ENCODE results near the gene ENTHD1. TPM values are rescaled to one million over a fixed set of nuclear protein-coding genes. Genes with fewer than 3 reads are reported as not detected.

Gene ENTHD1
- total and polyA plus RNA-seq, 12 donors, result 0.09 TPM; not detected in 11

GRCh38 chr22:39932918-39933649 lies 39.5 kb upstream of the ENTHD1 start:
- H3K4me3 ChIP-seq, result no peak overlapping the region
- peaks cover 0 to 32% (median 0%) of the 10 kb centered on the region in 9 donors for H3K4me1 ChIP-seq
- intact Hi-C loops (cut with DNase I), result loop anchor here in 3 of 10 donors (2.0 to 10.0 kb wide), 3 partner anchors 92 to 381 kb away; no protein-coding TSS in a partner anchor
- H3K27me3 ChIP-seq, result peaks cover 0 to 77% (median 46%) of the 10 kb centered on the region in 7 donors
- 66 to 72% methylated on average over 7 of the region's 7 CpGs for WGBS, 2 donors
- H3K36me3 ChIP-seq, result no peaks in the 10 kb centered on the region
- DNase-seq (no peak), ATAC-seq (no peak)
- no peak overlapping the region for H3K27ac ChIP-seq
- no peaks in the 10 kb centered on the region for H3K9me3 ChIP-seq
- TF ChIP-seq, protein P1, sequence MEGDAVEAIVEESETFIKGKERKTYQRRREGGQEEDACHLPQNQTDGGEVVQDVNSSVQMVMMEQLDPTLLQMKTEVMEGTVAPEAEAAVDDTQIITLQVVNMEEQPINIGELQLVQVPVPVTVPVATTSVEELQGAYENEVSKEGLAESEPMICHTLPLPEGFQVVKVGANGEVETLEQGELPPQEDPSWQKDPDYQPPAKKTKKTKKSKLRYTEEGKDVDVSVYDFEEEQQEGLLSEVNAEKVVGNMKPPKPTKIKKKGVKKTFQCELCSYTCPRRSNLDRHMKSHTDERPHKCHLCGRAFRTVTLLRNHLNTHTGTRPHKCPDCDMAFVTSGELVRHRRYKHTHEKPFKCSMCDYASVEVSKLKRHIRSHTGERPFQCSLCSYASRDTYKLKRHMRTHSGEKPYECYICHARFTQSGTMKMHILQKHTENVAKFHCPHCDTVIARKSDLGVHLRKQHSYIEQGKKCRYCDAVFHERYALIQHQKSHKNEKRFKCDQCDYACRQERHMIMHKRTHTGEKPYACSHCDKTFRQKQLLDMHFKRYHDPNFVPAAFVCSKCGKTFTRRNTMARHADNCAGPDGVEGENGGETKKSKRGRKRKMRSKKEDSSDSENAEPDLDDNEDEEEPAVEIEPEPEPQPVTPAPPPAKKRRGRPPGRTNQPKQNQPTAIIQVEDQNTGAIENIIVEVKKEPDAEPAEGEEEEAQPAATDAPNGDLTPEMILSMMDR (IDR thresholded peaks at IDR 0.05), result peak in 7 of 9 donors; percentile 47 to 69 (median 55)

DNA sequence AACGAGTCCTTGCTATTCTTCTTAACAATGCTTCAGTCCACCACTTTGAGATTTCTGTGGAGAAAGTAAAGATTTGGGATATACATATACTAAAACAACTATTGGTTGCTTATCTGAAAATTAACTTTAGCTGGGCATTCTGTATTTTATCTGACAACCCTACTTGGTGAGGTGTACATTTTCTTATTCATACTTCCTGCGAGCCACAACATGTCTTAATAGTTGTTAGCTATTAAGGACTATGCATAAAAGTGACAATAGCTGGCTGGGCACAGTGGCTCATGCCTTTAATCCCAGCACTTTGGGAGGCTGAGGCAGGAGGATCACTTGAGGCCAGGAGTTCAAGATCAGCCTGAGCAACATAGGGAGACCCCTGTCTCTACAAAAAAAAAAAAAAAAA lies 38.6 kb upstream of the ENTHD1 start:
- H3K9me3 ChIP-seq, result no peaks in the 10 kb centered on the region
- H3K4me1 ChIP-seq, result peaks cover 0 to 32% (median 0%) of the 10 kb centered on the region in 9 donors
- ATAC-seq, result no peak
- H3K27ac ChIP-seq, result no peak overlapping the region
- intact Hi-C loops (cut with DNase I), result loop anchor here in 3 of 10 donors (2.0 to 10.0 kb wide), 3 partner anchors 93 to 380 kb away; no protein-coding TSS in a partner anchor
- WGBS, 2 donors, result 68 to 75% methylated on average over 2 of the region's 2 CpGs
- H3K4me3 ChIP-seq, result no peak overlapping the region
- H3K36me3 ChIP-seq, result no peaks in the 10 kb centered on the region
- TF ChIP-seq, protein P1 (IDR thresholded peaks at IDR 0.05), result no peak
- peaks cover 0 to 79% (median 44%) of the 10 kb centered on the region in 7 donors for H3K27me3 ChIP-seq
- DNase-seq, result no peak

GRCh38 chr22:39931251-39931650 lies 37.7 kb upstream of the ENTHD1 start:
- Histone ChIP-seq H3K27ac (no peak overlapping the region), H3K36me3 (no peaks in the 10 kb centered on the region), H3K4me3 (no peak overlapping the region), H3K27me3 (peaks cover 0 to 81% (median 51%) of the 10 kb centered on the region in 7 donors), H3K4me1 (peaks cover 0 to 31% (median 0%) of the 10 kb centered on the region in 9 donors), H3K9me3 (no peaks in the 10 kb centered on the region)
- WGBS, 2 donors, result 67 to 76% methylated on average over 2 of the region's 2 CpGs
- DNase-seq, result no peak
- no peak for ATAC-seq
- intact Hi-C loops (cut with DNase I), result loop anchor here in 2 of 10 donors (5.0 to 10.0 kb wide), 2 partner anchors 94 to 379 kb away; no protein-coding TSS in a partner anchor
- TF ChIP-seq, protein P1 (IDR thresholded peaks at IDR 0.05), result no peak

DNA sequence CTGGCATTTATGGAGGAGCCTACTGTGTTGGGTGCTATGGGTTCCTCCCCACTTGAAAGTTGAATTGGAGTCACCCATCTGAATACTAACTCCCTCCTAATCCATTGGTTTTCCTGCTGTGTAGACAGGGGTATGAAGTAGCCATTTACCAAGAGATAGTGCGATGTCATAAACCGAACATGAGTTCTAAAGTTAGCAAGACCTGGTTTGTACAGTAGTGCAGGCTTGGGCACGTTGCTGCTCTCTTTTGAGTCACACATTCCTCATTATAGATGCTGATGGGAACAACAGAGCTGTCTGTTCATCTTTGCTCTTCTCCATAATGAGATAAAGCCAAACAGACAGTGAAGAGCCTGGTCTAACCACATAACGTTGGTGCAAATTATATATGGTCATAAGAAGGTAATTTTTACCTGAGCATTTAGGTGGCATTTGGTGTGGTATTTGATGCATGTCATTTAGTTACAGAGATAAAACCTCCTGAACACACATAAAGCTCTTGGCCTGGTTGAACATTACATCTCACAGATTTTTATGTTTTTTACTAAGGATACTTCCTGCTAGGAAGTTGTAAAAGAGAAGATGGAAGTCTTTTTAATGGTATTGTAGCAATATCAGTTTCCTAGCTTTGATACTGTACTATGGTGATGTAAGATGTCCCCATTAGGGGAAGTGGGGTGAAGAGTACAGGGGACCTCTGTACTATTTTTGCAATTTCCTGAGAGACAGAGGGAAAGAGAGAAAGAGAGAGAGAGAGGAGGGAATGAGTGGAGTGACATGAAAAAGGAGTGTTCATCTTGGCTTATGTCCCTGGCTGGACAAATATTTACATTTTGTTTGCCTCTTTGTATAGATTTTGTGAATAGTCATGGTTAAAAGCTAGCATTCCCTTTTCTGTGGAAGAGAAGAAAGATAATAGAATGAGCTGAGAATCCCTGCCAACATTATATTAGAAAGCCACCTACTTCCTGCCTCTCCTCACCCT lies 35.3 kb upstream of the ENTHD1 start:
- Histone ChIP-seq H3K27me3 (peaks cover 0 to 87% (median 60%) of the 10 kb centered on the region in 7 donors), H3K9me3 (no peaks in the 10 kb centered on the region), H3K4me1 (peaks cover 0 to 32% (median 0%) of the 10 kb centered on the region in 9 donors), H3K36me3 (no peaks in the 10 kb centered on the region), H3K27ac (no peak overlapping the region), H3K4me3 (no peak overlapping the region)
- TF ChIP-seq, protein P1 (IDR thresholded peaks at IDR 0.05), result no peak
- DNase-seq, result no peak
- WGBS, 2 donors, result 72 to 75% methylated on average over 4 of the region's 4 CpGs
- intact Hi-C loops (cut with DNase I), result no loop called here
- no peak for ATAC-seq

Measured in heart right ventricle (tissue), 16 donors.